ENCODE results near the gene DMC1. TPM values are rescaled to one million over a fixed set of nuclear protein-coding genes. Genes with fewer than 3 reads are reported as not detected.

DMC1 gene
- total RNA-seq, 1 experiment from 2014 or later = 6.8 TPM

GRCh38 chr22:38482662-38483308 is 87.2 kb downstream of the DMC1 start:
- no peak overlapping the region for H4K5ac ChIP-seq (ENCODE audit: insufficient read length, low read depth, low read length)
- Mint-ChIP-seq H3K4me1 (peaks cover 8 to 16% of the 10 kb centered on the region in 2 experiments; a peak in 3 of 4 replicates), H3K27ac (peak overlapping the region in 1 of 3 experiments; percentile 84; a peak in 2 of 7 replicates), H3K27me3 (ENCODE audit: low read depth) (no peaks in the 10 kb centered on the region; the same call in 1 of the 2 replicates), H3K36me3 (ENCODE audit: insufficient read depth in 1 of 3, low read depth in 3 of 3) (peaks cover 41 to 73% (median 65%) of the 10 kb centered on the region in 3 experiments), H3K9me3 (no peaks in the 10 kb centered on the region), H3K4me3 (no peak overlapping the region)
- WGBS (ENCODE audit: extremely low coverage, insufficient read length, low lambda C conversion rate) = no CpG with 5 or more reads among the region's 6 CpGs
- no peak overlapping the region for H2BK20ac ChIP-seq (ENCODE audit: low read depth, low read length, poor library complexity, severe bottlenecking)
- H2BK5ac ChIP-seq (ENCODE audit: insufficient read length, low read length) = no peak overlapping the region
- no peak for TF ChIP-seq CTCF (conservative IDR thresholded peaks at IDR 0.05)
- H3K14ac ChIP-seq (ENCODE audit: insufficient read depth, low read length) = no peak overlapping the region
- no peak overlapping the region for H2BK15ac ChIP-seq (ENCODE audit: low read depth, low read length)
- no peaks in the 10 kb centered on the region for H3K4me1 ChIP-seq (ENCODE audit: insufficient read depth, low read length)
- no peak overlapping the region for H2AFZ ChIP-seq (ENCODE audit: low read length)
- no peak overlapping the region for H3K9ac ChIP-seq (ENCODE audit: extremely low read depth, insufficient read length, low read length)
- no peak overlapping the region for H3K18ac ChIP-seq (ENCODE audit: insufficient read length, low read depth, low read length)
- H2BK120ac ChIP-seq (ENCODE audit: low read depth, low read length, poor library complexity, severe bottlenecking) = no peak overlapping the region
- no peak overlapping the region for H2BK12ac ChIP-seq (ENCODE audit: insufficient read length, low read depth, low read length)
- H3K56ac ChIP-seq (ENCODE audit: insufficient read length, low read depth, low read length) = no peak overlapping the region
- H3K23me2 ChIP-seq (ENCODE audit: insufficient read length, low read depth, low read length, poor library complexity, severe bottlenecking) = no peaks in the 10 kb centered on the region
- no peak for DNase-seq
- H4K20me1 ChIP-seq (ENCODE audit: control insufficient read depth, insufficient read depth, insufficient read length) = no peaks in the 10 kb centered on the region
- H3T11ph ChIP-seq (ENCODE audit: low read length) = no peak overlapping the region
- no peak overlapping the region for H3K23ac ChIP-seq (ENCODE audit: insufficient read length, low read depth, low read length)
- no peak overlapping the region for H4K91ac ChIP-seq (ENCODE audit: insufficient read length, low read depth, low read length)
- no peaks in the 10 kb centered on the region for H3K9me3 ChIP-seq (ENCODE audit: control insufficient read depth, low read depth, low read length)
- H3K27ac ChIP-seq (ENCODE audit: insufficient read length, low read depth, low read length) = no peak overlapping the region
- no peak overlapping the region for H4K8ac ChIP-seq (replicated peaks; ENCODE audit: insufficient read length, low read depth, low read length)
- H3K4me2 ChIP-seq (ENCODE audit: insufficient read depth, insufficient read length, low read length) = no peak overlapping the region
- no peaks in the 10 kb centered on the region for H3K79me2 ChIP-seq (ENCODE audit: insufficient read depth, low read length)
- no peak overlapping the region for H3K4ac ChIP-seq (ENCODE audit: low read depth, low read length)
- H3K79me1 ChIP-seq (ENCODE audit: insufficient read depth, low read depth, low read length, poor library complexity, severe bottlenecking) = no peaks in the 10 kb centered on the region
- no peaks in the 10 kb centered on the region for H3K27me3 ChIP-seq (ENCODE audit: insufficient read depth, low read length)
- H2AK5ac ChIP-seq (ENCODE audit: insufficient read length, low read length) = no peak overlapping the region
